NCI-H128 (cell line): ENCODE results near the gene TM9SF1.

ENCODE experiments used
- DNase-seq: peaks from one replicate; lab custom pipeline; 2025; ENCODE audit not compliant: unreplicated experiment; lab: John Stamatoyannopoulos, UW

Gene TM9SF1

DNA sequence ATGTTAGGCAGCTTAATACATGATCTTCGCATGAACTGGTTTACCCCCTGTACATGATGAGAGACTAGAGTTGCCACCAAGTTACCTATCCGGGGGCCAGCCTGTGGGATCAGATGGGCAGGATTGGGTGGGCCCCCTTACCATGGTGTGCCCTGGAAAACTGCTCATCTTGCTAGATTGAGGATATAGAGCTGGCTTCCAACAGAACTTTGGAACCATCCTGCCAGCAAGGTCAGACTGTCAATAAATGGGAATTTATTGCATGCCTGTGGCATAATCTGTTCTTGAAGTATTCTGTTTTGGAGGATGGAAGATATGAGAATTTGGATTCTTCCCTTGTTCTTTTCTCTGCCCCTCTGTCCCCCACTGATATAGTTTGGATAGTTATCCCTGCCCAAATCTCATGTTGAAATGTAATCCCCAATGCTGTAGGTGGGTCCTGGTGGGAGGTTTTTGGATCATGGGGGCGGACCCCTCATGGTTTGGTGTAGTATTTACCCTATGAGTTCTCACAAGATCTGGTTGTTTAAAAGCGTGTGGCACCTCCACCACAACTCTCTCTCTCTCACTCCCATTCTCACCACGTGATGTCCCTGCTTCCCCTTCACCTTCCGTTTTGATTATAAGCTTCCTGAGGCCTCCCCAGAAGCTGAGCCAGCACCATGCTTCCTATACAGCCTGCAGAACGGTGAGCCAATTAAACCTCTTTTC lies 3.7 kb upstream of the TM9SF1 start:
- no peak for DNase-seq

DNA sequence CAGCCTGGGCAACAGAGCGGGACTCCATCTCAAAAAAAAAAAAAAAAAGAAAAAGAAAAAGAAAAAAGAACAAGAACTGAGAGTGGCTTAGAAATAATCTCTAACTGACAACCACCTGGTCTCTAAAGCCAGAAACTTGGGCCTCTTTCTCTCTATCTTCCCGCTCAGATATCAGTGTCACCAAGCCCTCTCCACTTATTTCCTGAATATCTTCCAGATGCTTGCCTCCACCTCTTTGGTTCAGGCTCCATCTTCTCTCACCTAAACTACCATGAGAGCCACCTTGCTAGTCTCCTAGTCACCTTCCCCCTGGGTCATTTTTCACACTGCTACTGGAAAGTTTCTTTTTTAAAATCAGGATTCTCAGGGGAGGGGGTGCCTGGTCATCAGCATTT lies 1.8 kb upstream of the TM9SF1 start:
- DNase-seq = no peak

GRCh38 chr14:24196071-24197055 lies 1.1 kb upstream of the TM9SF1 start:
- no peak for DNase-seq

GRCh38 chr14:24194873-24195185 lies 412 bp downstream of the TM9SF1 start:
- DNase-seq = no peak

GRCh38 chr14:24194186-24194872 lies 912 bp downstream of the TM9SF1 start:
- DNase-seq = no peak

DNA sequence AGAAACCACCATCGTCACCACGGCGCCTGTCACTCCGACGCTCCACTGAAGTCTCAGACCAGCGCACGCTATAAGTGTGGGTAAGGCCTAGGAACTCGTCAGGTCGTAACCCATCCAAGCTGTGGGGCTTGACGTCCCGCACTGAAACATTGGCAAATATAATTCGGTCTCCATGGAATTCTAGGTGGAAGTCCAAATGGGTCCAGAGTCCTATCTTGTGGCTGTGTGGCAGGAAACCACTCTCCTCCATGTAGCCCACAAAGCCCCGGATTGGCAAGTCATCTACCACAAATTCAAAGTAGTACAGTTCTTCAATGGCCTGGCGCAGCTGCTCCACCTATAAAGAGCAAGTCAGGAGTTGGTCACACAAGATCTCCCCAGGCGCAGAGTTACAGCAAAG lies 2.3 kb downstream of the TM9SF1 start:
- DNase-seq = no peak

GRCh38 chr14:24190416-24190815 lies 4.8 kb downstream of the TM9SF1 start:
- no peak for DNase-seq

DNA sequence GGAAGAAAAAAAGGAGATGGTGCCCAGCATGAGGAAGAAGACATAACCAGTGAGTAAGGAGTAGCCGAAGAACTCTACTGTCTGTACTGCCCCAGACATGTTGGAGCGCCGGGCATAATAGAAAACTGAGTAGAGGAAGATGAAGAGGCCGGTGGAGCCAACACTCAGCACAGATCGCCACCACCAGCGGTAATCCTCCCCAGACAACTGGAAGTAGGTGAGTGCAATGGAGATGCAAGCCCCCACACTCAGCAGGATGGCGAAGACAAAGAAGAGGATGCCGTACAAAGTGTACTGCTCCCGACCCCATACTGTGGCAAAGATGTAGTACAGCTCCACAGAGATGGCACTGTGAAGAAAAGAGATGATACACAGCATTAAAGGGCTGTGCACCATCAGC lies 5.8 kb downstream of the TM9SF1 start:
- DNase-seq = no peak

GRCh38 chr14:24189059-24189375 lies 6.2 kb downstream of the TM9SF1 start:
- DNase-seq = no peak

GRCh38 chr14:24188251-24189058 lies 6.8 kb downstream of the TM9SF1 start, which contains the start of gene IPO4:
Gene IPO4 (minus strand): TSS chr14:24188816. CDS start chr14:24188787, 29 bp downstream.
- DNase-seq = peak; percentile 92

DNA sequence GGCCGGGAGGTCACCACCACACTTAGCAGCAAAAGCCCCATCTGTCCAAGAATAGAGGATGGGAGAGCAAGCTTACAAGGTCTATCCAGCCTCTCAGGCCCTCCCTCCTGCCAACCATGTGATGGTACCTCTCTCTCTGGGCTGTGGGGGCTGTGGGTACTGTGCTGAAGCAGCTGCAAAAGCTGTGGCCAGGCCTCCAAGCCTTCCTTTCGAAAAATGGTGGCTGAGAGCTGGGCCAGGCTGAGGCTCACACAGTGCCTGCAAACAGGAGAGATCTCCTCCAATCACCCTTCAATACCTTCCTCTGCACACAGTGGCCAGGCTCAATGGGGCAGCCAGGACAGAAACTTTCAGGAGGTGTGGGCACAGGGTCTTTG lies 7.7 kb downstream of the TM9SF1 start:
- no peak for DNase-seq

DNA sequence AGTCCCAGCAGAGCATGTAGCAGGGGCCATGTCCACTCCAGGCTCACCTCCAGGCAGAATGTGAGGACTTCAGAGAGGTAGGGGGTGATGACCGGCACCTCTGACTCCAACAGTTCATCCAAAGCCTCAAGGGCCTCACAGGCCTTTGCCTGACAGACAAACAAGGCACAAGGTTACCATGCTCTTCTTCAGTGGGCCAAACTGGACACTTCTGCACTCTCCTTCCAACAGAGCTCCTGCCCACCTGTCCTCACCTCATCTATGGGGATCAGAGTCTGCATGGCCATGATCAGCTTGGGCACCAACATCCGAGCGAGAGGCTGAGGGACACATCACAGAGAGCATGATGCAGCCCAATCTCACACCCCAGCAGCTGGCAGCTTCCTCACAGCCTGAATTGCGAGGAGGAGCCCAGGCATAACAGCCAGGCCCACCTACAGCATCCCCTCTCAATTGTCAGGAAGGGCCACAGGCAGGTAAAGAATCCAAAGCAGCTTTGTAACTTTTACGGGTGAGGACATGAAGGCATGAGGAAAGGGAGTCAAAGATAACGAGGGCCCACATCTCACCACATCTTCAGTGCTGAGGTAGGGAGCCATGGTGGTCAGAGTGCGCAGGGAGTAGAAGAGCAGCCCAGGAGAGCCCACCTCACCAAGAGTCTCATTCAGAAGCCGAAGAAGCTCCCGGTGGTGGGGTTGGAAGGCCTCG lies 8.3 kb downstream of the TM9SF1 start:
- DNase-seq = no peak

- no peak for DNase-seq
These were observed 9.5 kb downstream of the TM9SF1 start for GRCh38 chr14:24185741-24186140.

DNA sequence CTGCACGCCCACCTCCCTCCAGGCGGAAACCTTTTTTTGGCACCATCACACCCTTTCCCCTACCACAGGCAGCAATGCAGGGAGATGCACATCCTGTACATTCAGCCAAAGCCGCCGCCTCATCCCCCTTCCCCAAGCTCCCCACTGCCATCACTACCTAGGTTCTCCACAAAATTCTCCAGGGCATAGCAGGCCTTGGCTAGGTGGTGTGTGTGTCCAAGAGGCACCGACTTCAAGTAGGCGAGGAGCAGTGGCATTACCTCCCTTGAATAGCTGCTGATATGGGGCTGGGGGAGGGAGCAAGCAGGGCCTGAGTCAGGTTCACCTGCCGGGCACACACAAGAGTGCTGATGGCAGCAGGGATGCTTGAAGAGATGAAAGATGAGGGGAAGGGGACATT lies 10.2 kb downstream of the TM9SF1 start:
- DNase-seq = no peak

GRCh38 chr14:24184104-24184970 lies 10.9 kb downstream of the TM9SF1 start:
- DNase-seq = no peak

DNA sequence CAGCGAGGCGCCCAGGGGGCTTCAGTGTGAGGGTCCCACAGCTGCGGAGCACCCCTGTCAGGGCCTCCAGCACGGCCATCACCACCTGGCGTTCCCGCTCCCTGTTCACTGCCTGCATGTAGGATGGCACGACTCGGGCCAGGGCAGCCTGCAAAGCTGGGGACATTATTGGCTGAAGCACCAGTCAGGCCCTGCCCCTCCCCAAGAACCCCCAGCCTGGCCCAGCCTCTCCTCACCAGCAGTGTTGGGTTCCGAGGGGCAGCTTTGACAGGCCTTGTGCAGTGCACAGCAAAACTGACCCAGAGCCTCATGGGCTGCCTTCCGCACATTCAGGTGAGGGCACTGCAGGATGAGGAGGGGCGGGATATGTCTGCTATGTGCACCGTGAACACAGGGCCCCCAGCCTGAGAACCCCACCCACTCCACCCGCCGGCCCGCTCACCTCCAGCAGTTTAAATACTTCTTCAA lies 12.2 kb downstream of the TM9SF1 start:
- DNase-seq = no peak

GRCh38 chr14:24182110-24182882 lies 12.9 kb downstream of the TM9SF1 start:
- no peak for DNase-seq

DNA sequence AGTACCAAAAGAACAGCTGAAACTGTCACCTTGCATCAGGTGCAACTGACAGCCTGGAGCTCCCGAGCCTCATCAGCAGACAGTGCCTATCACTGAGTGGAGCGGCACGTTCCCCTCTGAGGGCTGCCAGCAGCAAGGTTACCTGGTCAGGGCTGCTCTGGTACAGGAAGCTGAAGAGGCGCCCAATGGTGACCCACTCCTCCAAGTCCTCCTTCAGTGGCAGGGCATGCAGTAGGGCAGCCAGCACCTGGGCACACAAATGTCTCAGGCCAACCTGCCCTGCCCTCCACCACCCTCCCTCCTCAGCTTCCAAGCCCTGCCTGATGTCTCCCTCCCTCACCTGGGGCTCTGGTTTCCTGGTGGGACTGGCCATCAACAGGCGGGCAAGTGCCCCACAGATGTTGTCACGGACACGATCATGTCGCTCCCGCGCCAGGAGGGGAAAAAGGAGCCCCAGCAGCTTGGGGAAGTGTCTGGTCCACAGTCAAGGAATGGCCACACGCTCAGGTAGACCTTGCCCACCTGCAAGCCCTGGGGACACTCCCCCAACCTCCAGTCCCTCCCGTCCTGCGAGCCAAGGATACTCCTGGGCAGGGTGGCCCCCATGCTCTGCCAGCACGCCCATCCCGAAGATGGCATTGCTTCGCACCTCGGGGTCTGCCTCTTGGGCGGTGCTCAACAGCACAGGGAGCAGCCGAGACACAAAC lies 13.7 kb downstream of the TM9SF1 start:
- DNase-seq = no peak
